Subcutaneous adipose tissue (tissue), 4 donors: ENCODE results near the gene KCNIP4. TPM values are rescaled to one million over a fixed set of nuclear protein-coding genes. Genes with fewer than 3 reads are reported as not detected.

ENCODE experiments used
- CTCF ChIP-seq: fragments of 450-650 bp; IDR thresholded peaks from one replicate; pipeline ENCODE4 v1.5.1; 2016; ENCODE audit warnings: low read depth, mild to moderate bottlenecking, control low read depth, antibody characterized with exemption, moderate library complexity
- total RNA-seq, 4 donors: library from RNA; depleted of rRNA; stranded (reverse); fragments of >200 nt; gene quantifications; one replicate each; pipeline ENCODE4 v1.1.0, GENCODE V29; 2016

The KCNIP4 gene
- total RNA-seq, 4 donors from 2014 or later = 0.34 TPM; not detected in 3

GRCh38 chr4:20881658-20882057 lies 1066.9 kb downstream of the KCNIP4 start:
- no peak for TF ChIP-seq CTCF

- TF ChIP-seq CTCF = no peak
Measured at GRCh38 chr4:20878806-20879205, 1069.8 kb downstream of the KCNIP4 start.

GRCh38 chr4:20870436-20870835 lies 1078.1 kb downstream of the KCNIP4 start:
- no peak for TF ChIP-seq CTCF

- no peak for TF ChIP-seq CTCF
Measured at GRCh38 chr4:20868108-20868507, 1080.5 kb downstream of the KCNIP4 start.

GRCh38 chr4:20860878-20861277 lies 1087.7 kb downstream of the KCNIP4 start:
- TF ChIP-seq CTCF = no peak

- TF ChIP-seq CTCF = no peak
Measured at GRCh38 chr4:20859097-20859781, 1089.3 kb downstream of the KCNIP4 start.

- no peak for TF ChIP-seq CTCF
Measured at GRCh38 chr4:20857081-20857480, 1091.5 kb downstream of the KCNIP4 start.
